Esophagus (tissue), 2 donors: Measurements from ENCODE around the gene STRADA. TPM values are rescaled to one million over a fixed set of nuclear protein-coding genes. Genes with fewer than 3 reads are reported as not detected.
A peak's percentile ranks its signal among the peaks of the same experiment; 100 is the strongest.

Experiments used
- H3K27ac ChIP-seq, 2 donors: one replicate each; pipeline ENCODE4 v1.5.1; 2013; ENCODE audit warnings: low read depth in 2 of 2, mild to moderate bottlenecking in 2 of 2, inconsistent platforms in 1 of 2, low read length in 1 of 2, moderate library complexity in 1 of 2
- H3K27me3 ChIP-seq, 2 donors: one replicate each; pipeline ENCODE4 v1.6.1; 2013; ENCODE audit warnings: low read length in 2 of 2, control low read depth in 1 of 2, mild to moderate bottlenecking in 1 of 2; ENCODE audit not compliant: insufficient read depth in 2 of 2, control insufficient read depth in 1 of 2
- H3K36me3 ChIP-seq, 2 donors: one replicate each; pipeline ENCODE4 v1.6.1; 2013; ENCODE audit warnings: low read length in 1 of 2; ENCODE audit not compliant: control insufficient read depth in 2 of 2, insufficient read depth in 2 of 2
- H3K4me1 ChIP-seq, 2 donors: one replicate each; pipeline ENCODE4 v1.6.1; 2013; ENCODE audit warnings: low read length in 1 of 2; ENCODE audit not compliant: control insufficient read depth in 2 of 2, insufficient read depth in 2 of 2
- H3K4me3 ChIP-seq, 2 donors: one replicate each; pipeline ENCODE4 v1.5.1; 2013; ENCODE audit warnings: low read length in 2 of 2, mild to moderate bottlenecking in 2 of 2, low read depth in 1 of 2, moderate library complexity in 1 of 2
- H3K9me3 ChIP-seq, 2 donors: one replicate each; pipeline ENCODE4 v1.6.1; 2013; ENCODE audit warnings: mild to moderate bottlenecking in 2 of 2, low read depth in 1 of 2, low read length in 1 of 2, moderate library complexity in 1 of 2; ENCODE audit not compliant: control insufficient read depth in 2 of 2, insufficient read depth in 1 of 2
- WGBS, 2 donors: extraction: QIAGEN DNeasy Blood & Tissue Kit; methylation state at CpG; one replicate each; pipeline ENCODE4 v1.1.7; 2013; 5-methylcytosine and 5-hydroxymethylcytosine counted together
- polyA plus RNA-seq, 2 donors: library from polyadenylated mRNA; stranded (reverse); fragments of 200-250 nt; gene quantifications; one replicate each; pipeline ENCODE4 v1.2.3, GENCODE V29; 2013
- donor health status: healthy with polysubstance abuse.
- donor health status: Bipolar disorder and iron deficiency.

STRADA gene
- polyA plus RNA-seq, 2 donors, result 15.5 to 17.2 TPM

GRCh38 chr17:63703556-63704258, 37.9 kb downstream of the STRADA start:
- H3K27ac ChIP-seq, result no peak overlapping the region
- no peaks in the 10 kb centered on the region for H3K9me3 ChIP-seq
- H3K27me3 ChIP-seq, result no peaks in the 10 kb centered on the region
- WGBS, 2 donors, result 88 to 91% methylated on average over 16 of the region's 16 CpGs
- no peak overlapping the region for H3K4me3 ChIP-seq
- H3K4me1 ChIP-seq, result peaks cover 4 to 8% of the 10 kb centered on the region in 2 donors
- peaks cover 5 to 14% of the 10 kb centered on the region in 2 donors for H3K36me3 ChIP-seq

- H3K27ac ChIP-seq, result no peak overlapping the region
- no peaks in the 10 kb centered on the region for H3K9me3 ChIP-seq
- no peaks in the 10 kb centered on the region for H3K27me3 ChIP-seq
- peaks cover 5 to 14% of the 10 kb centered on the region in 2 donors for H3K36me3 ChIP-seq
- WGBS, 2 donors, result 87 to 88% methylated on average over 5 of the region's 5 CpGs
- peaks cover 6 to 8% of the 10 kb centered on the region in 2 donors for H3K4me1 ChIP-seq
- no peak overlapping the region for H3K4me3 ChIP-seq
These were observed 38.6 kb downstream of the STRADA start for GRCh38 chr17:63703029-63703428.

GRCh38 chr17:63702721-63703015, 38.9 kb downstream of the STRADA start:
- Histone ChIP-seq H3K36me3 (peaks cover 5 to 14% of the 10 kb centered on the region in 2 donors), H3K9me3 (no peaks in the 10 kb centered on the region), H3K4me3 (no peak overlapping the region), H3K27me3 (no peaks in the 10 kb centered on the region), H3K4me1 (peaks cover 6 to 8% of the 10 kb centered on the region in 2 donors), H3K27ac (no peak overlapping the region)
- 81 to 88% methylated on average over 6 of the region's 6 CpGs for WGBS, 2 donors

- H3K27me3 ChIP-seq, result no peaks in the 10 kb centered on the region
- WGBS, 2 donors, result 68 to 79% methylated on average over 19 of the region's 19 CpGs
- H3K36me3 ChIP-seq, result peaks cover 5 to 13% of the 10 kb centered on the region in 2 donors
- H3K9me3 ChIP-seq, result no peaks in the 10 kb centered on the region
- peaks cover 6 to 8% of the 10 kb centered on the region in 2 donors for H3K4me1 ChIP-seq
- peak overlapping the region in 1 of 2 donors; percentile 52 for H3K27ac ChIP-seq
- no peak overlapping the region for H3K4me3 ChIP-seq
These were observed 39.5 kb downstream of the STRADA start for GRCh38 chr17:63701868-63702720.

- WGBS, 2 donors, result 73 to 80% methylated on average over 10 of the region's 10 CpGs
- H3K4me3 ChIP-seq, result peak overlapping the region in 1 of 2 donors; percentile 47
These were observed 40.2 kb downstream of the STRADA start for GRCh38 chr17:63701456-63701820.

GRCh38 chr17:63700528-63701455, 40.8 kb downstream of the STRADA start:
- H3K4me3 ChIP-seq, result peak overlapping the region; percentile 47 to 58
- H3K4me1 ChIP-seq, result peaks cover 6 to 8% of the 10 kb centered on the region in 2 donors
- peaks cover 5 to 11% of the 10 kb centered on the region in 2 donors for H3K36me3 ChIP-seq
- H3K9me3 ChIP-seq, result no peaks in the 10 kb centered on the region
- peak overlapping the region; percentile 68 to 82 for H3K27ac ChIP-seq
- WGBS, 2 donors, result 19 to 21% methylated on average over 49 to 88 of the region's 88 CpGs
- no peaks in the 10 kb centered on the region for H3K27me3 ChIP-seq

More at GRCh38 chr17:63701456-63701820, 40.2 kb downstream of the STRADA start:
- Histone ChIP-seq H3K9me3 (no peaks in the 10 kb centered on the region), H3K27me3 (no peaks in the 10 kb centered on the region), H3K4me1 (peaks cover 6 to 8% of the 10 kb centered on the region in 2 donors), H3K27ac (peak overlapping the region in 1 of 2 donors; percentile 82), H3K36me3 (peaks cover 5 to 11% of the 10 kb centered on the region in 2 donors)

GRCh38 chr17:63699638-63700527, 41.7 kb downstream of the STRADA start, which contains the start of gene LIMD2:
Gene LIMD2 (minus strand): TSS chr17:63700125. CDS start chr17:63699298, 827 bp downstream.
- Histone ChIP-seq H3K27me3 (no peaks in the 10 kb centered on the region), H3K36me3 (peaks cover 5 to 7% of the 10 kb centered on the region in 2 donors), H3K4me3 (peak within 1 kb of the TSS; percentile 52 to 58), H3K9me3 (no peaks in the 10 kb centered on the region), H3K27ac (peak within 1 kb of the TSS; percentile 68 to 82), H3K4me1 (peaks cover 6 to 8% of the 10 kb centered on the region in 2 donors)
- WGBS, 2 donors, result 0 to 1% methylated on average over 46 to 133 of the region's 133 CpGs

GRCh38 chr17:63698886-63699637, 42.5 kb downstream of the STRADA start:
- Histone ChIP-seq H3K4me3 (peak overlapping the region; percentile 48 to 58), H3K27ac (peak overlapping the region; percentile 27 to 82), H3K9me3 (no peaks in the 10 kb centered on the region), H3K4me1 (peaks cover 6 to 8% of the 10 kb centered on the region in 2 donors), H3K36me3 (peaks cover 5 to 8% of the 10 kb centered on the region in 2 donors), H3K27me3 (no peaks in the 10 kb centered on the region)
- WGBS, 2 donors, result 7 to 11% methylated on average over 31 to 45 of the region's 45 CpGs
